ENCODE measurements around the gene SLC25A45.

DNA sequence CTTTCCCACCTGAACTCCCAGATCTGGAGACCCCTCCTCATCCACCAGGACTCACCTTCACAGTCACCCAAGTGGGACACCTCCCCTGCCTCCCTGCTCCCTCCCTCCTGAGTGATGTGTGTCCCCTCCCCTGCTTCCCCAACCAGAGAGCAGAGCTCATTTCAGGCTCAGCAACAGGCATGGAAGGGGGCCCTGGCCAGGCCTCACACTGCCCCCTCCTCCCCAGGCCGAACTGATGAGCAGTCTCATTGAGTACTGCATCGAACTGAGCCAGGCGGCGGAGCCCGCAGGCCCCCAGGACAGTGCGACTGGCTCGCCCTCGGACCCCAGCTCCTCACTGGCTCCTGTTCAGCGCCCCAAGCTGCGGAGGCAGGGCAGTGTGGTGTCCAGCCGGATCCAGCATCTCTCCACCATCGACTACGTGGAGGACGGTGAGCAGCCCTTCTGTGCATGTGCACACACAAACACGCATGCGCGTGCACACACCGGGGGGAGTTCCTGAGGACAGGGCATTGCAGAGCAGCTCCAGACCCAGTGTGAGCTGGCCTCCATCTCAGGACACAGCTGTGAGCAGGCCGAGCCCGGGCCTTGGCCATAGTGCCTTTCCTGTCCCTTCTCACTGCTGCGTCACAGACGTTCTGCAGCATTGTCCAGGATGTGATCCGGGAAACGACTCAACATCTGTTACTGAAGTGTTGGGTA is 22.3 kb upstream of the SLC25A45 start:
- TF ChIP-seq, protein P1, sequence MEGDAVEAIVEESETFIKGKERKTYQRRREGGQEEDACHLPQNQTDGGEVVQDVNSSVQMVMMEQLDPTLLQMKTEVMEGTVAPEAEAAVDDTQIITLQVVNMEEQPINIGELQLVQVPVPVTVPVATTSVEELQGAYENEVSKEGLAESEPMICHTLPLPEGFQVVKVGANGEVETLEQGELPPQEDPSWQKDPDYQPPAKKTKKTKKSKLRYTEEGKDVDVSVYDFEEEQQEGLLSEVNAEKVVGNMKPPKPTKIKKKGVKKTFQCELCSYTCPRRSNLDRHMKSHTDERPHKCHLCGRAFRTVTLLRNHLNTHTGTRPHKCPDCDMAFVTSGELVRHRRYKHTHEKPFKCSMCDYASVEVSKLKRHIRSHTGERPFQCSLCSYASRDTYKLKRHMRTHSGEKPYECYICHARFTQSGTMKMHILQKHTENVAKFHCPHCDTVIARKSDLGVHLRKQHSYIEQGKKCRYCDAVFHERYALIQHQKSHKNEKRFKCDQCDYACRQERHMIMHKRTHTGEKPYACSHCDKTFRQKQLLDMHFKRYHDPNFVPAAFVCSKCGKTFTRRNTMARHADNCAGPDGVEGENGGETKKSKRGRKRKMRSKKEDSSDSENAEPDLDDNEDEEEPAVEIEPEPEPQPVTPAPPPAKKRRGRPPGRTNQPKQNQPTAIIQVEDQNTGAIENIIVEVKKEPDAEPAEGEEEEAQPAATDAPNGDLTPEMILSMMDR (conservative IDR thresholded peaks at IDR 0.05 in 1 of 2, IDR thresholded peaks at IDR 0.05 in 1 of 2; ENCODE audit: low read depth in 1 of 2, low read length in 2 of 2) = no peak
- no peak for TF ChIP-seq EZH2 (IDR thresholded peaks at IDR 0.05; ENCODE audit: low read length, missing control alignments)
